Measurements from ENCODE around the gene MKLN1.
A peak's percentile ranks its signal among the peaks of the same experiment; 100 is the strongest.

Gene MKLN1

GRCh38 chr7:131527456-131527855 is 199.8 kb downstream of the MKLN1 start:
- DNase-seq = no peak

- DNase-seq = no peak
These were observed 201.5 kb downstream of the MKLN1 start for GRCh38 chr7:131529179-131529578.

- DNase-seq = no peak
These were observed 201.9 kb downstream of the MKLN1 start for GRCh38 chr7:131529617-131530016.

- DNase-seq = no peak
These were observed 202.5 kb downstream of the MKLN1 start for GRCh38 chr7:131530137-131530536.

GRCh38 chr7:131532570-131533091 is 205.0 kb downstream of the MKLN1 start:
- DNase-seq = no peak

GRCh38 chr7:131533151-131533559 is 205.5 kb downstream of the MKLN1 start:
- DNase-seq = no peak

DNA sequence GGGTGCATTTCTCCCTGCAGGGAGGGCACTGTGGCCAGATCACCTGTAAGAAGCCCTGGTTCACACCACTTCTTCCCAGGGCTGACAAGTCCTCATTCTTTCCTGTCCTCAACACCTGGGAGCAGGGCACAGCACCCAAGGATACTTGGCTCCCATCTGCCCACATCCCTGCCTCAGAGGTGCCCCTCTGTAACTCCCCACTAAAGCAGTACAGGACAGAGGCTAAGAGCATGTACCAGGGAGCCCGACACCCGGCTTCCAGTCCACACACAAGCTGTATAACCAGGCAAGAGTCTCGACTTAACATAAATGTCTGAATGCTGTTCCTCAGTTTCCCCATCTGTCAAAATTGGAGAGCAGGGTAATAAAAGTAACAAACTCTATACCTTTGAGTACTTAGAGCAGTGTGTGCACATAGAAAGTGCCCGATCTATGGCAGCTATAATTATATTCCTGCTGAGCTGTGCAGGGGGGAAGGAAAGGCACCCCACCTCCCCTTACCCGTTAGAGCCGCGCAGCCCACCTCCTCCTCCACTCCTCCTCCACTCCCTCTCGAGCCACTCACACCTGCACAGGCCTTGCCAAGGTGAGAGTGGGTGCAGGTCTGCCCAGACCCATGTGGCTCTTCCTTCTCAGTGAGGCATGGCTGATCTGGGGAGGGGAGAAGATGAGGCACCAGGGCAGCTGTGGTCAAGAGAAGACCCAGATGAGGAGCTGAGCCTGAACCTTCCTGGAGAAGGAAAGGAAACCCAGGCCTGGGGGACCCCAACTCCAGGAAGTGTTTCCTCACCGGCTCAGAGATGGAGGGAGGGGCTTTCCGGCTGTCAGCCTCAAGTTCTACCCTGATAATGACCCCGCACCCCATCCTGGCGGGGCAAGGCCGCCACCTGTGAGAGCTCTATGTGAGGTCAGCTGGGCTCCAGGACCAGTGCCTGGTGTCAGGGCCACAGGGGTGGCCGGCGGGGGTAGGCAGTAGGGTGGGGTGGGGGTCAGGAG is 206.2 kb downstream of the MKLN1 start:
- no peak for DNase-seq

- DNase-seq = no peak
These were observed 208.7 kb downstream of the MKLN1 start for GRCh38 chr7:131536361-131536849.

DNA sequence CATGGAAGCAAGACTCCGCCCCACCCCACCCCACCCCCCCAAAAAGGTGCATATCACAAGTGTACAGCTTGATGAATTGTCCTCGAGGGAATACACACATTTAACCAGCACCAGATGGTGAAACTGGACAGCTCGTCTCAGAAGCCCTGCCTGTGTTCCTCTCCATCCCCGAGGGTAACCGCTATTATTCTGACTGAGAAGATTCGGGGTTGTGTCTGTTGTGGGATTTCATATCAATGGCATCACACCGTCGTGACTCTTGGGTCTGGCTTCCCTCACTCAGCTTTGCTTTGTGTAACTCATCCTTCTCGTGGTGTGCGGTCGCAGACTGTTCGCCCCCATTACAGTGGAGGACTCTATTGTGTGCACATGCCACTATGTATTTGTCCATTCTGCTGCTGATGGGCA is 209.9 kb downstream of the MKLN1 start:
- DNase-seq = no peak

DNA sequence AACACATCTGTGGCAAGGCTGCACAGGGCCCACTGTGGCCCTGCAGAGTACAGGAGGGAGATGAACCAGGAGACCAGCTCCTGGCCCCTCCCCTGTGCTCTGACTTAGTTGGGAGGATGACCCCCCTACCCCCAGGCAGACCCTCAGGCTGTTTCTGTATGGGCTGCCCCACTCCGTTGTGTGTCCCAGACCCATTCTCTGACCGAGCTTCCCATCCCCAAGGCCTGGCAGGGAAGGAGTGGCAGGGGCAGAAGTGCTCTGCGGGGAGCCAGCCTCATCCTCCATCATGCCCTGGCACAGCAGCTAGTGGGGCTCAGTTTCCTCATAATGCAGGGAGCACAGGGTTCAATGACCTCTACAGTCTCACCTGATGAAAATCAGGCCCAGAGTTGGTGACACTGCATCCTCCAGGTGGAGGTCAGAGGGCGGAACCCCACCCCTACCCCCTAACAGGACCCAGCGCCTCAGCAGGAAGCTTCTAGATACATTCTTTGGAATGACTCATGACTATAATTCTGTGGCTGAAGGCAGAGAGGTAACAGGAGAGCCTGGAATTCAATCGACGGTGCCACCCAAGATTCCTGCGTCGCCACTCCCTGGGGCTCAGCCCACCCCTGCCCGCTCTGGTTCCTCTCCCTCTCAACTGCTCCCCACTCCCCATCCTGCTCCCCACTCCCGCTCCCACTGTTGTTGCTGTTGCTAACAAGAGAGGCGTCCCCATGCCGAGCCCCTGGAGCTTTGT is 210.6 kb downstream of the MKLN1 start:
- no peak for DNase-seq

DNA sequence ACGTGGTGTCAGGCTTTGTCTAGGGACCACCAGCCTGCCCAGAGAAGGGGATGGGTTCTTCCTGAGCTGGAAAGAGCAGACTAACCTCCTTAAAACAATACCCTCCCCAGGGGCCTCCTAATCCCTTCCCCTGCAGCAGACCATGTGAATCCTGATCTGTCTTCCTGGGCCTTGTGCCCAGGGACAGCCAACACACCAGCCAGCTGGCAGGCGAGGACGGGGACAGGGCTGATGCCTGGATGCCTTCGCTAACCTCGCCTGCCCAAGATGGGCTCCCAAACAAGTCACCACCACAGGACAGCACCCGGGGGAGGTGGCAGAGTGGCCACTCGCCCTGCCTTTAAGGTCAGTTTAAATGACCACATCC is 211.1 kb downstream of the MKLN1 start:
- no peak for DNase-seq

GRCh38 chr7:131540491-131541162 is 213.0 kb downstream of the MKLN1 start:
- DNase-seq = no peak

GRCh38 chr7:131543298-131543697 is 215.6 kb downstream of the MKLN1 start:
- no peak for DNase-seq

DNA sequence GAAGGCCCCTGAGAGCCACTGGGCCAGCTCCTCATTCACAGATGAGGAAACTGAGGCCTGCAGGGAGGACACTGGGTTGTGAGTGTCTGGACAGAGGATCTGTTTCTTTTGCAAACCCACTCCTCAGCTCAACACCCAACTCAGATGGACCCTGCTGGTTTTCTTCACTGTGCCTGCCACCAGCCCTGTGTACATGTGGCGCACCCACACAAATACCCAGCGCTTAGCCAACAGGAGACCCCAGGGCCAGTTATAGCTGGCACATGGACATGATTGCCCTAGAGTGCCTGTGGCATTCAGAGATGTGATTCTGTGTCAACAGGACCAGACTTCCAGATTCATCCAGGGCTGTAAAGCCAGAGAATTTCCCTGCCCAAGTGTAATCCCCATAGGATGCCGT is 216.3 kb downstream of the MKLN1 start:
- no peak for DNase-seq

DNA sequence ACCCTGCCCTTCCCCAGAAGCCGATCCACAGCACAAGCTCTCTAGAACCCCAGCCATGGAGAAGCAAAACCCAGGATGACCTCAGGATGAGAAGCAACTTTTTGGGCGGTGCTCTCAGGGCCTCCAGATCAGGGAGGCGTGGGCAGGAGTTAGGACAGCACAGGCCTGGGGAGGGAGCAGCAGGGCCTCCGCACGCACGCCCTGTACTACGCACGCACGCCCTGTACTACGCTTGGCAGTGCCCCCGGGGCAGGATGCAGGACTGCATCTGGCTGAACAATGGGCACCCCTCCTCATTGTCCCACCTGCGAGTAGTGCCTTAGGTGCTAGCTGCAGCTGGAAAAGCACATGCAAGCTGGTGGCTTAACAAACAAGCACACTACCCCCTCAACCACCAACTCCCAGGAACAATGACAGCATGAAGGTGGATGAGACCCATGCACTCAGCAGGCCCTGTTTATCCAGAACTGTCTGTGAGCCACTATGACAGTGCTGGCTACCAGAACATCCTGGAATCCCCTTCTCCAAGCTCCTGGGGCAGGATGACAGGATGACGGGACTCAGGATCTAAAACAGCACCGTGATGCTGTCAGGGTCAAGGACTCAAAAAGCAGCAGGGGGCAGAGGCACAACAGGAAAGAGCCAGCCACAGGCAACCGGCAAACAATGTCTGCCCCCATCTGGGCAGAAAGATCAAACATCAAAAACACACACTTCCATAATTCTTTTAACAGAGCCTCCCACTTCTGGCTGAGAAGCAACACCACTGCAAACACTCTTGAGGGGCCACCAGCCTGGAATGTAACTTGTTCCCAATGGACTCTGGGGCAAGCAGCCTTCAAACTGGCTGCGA is 217.0 kb downstream of the MKLN1 start:
- peak; percentile 32 for DNase-seq

DNA sequence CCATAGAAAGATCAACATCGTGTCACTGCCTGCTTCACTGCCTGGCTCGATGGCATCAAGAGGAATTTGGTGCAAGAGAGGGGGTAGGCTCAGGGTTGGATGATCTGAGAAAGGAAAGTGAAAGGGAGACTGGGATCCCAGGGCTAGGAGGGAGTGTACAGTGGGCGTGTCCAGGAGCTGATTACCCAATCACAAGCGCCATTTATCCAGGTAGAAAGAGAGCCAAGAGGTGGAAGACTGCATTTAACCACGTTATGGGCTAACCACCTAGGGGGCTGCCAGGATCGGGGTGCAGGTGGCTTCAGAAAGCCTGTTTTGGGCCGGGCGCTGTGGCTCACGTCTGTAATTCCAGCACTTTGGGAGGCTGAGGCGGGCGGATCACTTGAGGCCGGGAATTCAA is 218.4 kb downstream of the MKLN1 start:
- DNase-seq = no peak
